HL-60/S4 (cell line): Measurements from ENCODE around the gene AWAT2.
"Not testable (repeated sequence)": the region's sequence is repeated elsewhere in the genome, so short reads cannot be mapped to it uniquely, and the experiment has no call there.

Experiments used
- in situ Hi-C: fragments of 300-500 bp; cut with MboI; formaldehyde crosslinking; loops from 2 replicates; pipeline ENCODE4 v1.14.3; 2022; ENCODE audit warnings: low sequenced_read_pairs

AWAT2 gene

GRCh38 chrX:70007946-70008345, 41.8 kb downstream of the AWAT2 start:
- in situ Hi-C loops = no loop called here

DNA sequence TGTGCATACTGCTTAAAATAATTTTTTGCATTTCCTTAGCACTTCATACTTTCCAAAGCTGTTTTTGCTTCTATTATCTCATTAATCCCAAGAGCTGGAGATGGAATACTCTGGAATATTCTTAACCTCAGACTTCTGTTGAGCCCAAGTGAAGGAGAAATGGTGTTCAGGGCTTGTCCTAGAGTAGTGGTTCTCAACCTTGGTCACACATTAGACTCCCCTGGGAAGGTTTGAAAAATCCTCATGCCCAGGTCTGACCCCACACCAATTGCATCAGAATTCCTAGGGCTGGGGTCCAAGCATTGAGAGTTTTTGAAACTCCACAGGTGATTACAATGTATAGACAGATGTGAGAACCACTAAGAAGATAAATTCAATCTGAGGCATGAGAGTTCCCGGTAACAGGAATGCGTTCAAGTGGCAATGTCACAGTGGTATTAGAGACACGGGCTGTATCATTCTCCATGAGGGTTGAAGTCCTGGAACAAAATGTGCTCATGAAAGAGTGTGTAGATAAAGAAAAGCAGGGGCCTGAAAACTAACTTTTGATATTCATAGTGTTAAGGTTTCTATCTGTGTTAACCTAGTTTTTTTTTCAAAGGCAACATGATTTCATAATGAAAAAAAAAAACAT, 47.9 kb downstream of the AWAT2 start:
- in situ Hi-C loops = no loop called here

- in situ Hi-C loops = no loop called here
Observed at GRCh38 chrX:70001269-70001668, 48.5 kb downstream of the AWAT2 start.

GRCh38 chrX:69998299-69998698, 51.4 kb downstream of the AWAT2 start:
- in situ Hi-C loops = not testable (repeated sequence)

DNA sequence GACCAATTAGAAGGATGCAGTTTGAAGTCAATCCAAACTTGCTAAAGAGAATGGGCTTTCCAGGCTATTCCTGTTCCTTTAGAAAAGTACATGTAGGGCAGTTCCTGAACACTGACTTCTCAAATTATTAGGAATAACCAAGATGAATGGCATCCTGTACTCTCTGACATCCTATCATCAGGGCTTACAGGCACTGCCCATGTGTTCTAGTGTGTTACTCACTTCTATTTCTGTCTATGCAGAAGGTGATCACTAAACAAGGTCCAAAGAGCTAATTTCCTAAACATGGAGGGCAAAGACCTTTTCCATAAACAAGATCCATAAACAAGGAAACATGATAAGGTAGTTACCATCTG, 53.6 kb downstream of the AWAT2 start:
- in situ Hi-C loops = no loop called here

DNA sequence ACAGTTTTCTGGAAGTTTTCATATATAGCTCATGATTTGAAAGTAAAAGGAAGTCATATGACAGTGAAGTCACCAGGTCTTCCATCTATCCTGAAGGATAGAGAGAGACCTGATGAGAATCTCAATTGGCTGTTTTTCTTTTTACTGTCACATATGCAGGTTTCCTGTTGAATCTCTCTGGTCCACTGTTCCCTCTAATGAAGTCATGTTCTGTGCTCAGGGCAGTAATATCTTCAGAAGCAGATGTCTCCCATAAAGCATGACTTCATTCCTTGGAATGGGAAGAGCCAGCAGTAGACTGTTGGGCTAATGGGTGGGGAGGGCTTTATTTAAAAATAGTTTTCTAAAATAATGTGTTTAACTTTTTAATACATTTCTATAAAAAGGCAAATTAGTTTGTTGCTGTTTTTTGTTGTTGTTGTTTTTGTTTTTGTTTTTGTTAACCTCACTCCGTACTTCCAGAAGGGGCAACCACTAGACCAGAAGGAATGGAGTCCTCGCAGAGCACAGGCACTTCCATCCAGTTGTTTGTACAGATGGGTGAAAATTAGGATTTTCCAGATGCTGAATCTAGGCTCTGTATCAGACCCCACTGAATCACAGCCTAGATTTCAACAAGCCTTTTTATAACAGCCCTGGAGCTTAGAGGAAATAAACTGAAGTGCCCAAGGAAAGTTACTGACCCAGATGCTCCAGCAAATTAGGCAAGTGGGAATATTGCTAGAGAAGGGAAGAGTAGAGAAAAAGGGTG, 54.2 kb downstream of the AWAT2 start:
- in situ Hi-C loops = no loop called here

DNA sequence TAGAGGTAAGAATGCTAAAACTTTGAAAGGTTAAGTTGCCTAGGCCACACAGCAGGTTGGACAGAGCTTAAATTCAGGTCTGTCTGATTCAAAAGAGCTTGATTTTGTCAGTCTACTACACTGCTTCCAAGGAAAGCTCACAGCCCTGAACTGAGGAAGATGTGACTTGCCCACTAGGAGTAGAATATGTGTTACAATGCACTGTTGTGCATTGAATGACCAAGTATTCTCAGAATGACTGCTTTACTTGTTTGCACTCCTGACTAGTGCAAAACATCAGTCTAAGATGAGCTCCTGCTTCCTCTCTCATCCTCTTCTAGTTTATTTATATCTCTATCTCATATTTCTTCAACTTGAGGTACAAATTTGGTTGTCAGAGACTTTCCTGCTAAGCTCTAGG, 56.2 kb downstream of the AWAT2 start:
- in situ Hi-C loops = no loop called here

DNA sequence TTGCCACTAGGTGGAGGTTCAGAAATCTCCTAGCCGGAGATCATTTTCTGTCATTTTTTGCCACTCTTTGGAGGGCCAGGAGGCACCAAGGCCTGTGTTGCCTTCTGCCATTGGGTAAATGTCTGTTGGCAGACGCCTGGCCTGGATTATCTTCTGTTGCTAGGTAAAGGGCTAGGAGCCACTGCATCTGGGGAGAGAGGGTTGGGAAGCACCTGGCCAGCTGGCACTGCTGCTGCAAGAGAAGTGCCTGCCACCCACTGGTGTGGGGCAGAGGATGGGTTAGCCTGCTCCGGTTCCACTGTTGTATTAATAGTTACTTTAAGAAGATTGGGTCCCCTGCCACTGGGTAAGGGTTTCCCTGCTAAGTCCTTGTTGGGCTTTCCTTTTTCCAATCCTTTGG, 58.1 kb downstream of the AWAT2 start:
- in situ Hi-C loops = no loop called here
